GM19043 (cell line): Measurements from ENCODE around the gene SLC51B.
A peak's percentile ranks its signal among the peaks of the same experiment; 100 is the strongest.
"Not testable (repeated sequence)": the region's sequence is repeated elsewhere in the genome, so short reads cannot be mapped to it uniquely, and the experiment has no call there.

Experiments
- ATAC-seq: cut with Tn5 transposase; IDR thresholded peaks from one replicate; pipeline ENCODE4 v1.9.1; 2021; ENCODE audit warnings: low read depth; ENCODE audit not compliant: unreplicated experiment

The SLC51B gene

GRCh38 chr15:65040461-65040860, 4.7 kb upstream of the SLC51B start:
- no peak for ATAC-seq

- ATAC-seq, result no peak
Measured at GRCh38 chr15:65041787-65042186, 3.4 kb upstream of the SLC51B start.

- ATAC-seq, result no peak
Measured at GRCh38 chr15:65042776-65043327, 2.3 kb upstream of the SLC51B start.

- not testable (repeated sequence) for ATAC-seq
Measured at GRCh38 chr15:65044218-65044617, 969 bp upstream of the SLC51B start.

GRCh38 chr15:65048241-65048640, 3.1 kb downstream of the SLC51B start:
- no peak for ATAC-seq

- ATAC-seq, result peak; percentile 87
Measured at GRCh38 chr15:65049418-65049840, 4.2 kb downstream of the SLC51B start.

GRCh38 chr15:65050270-65050669, 5.1 kb downstream of the SLC51B start:
- ATAC-seq, result no peak

GRCh38 chr15:65051266-65051665, 6.1 kb downstream of the SLC51B start:
- ATAC-seq, result no peak

GRCh38 chr15:65052956-65053355, 7.8 kb downstream of the SLC51B start:
- no peak for ATAC-seq

GRCh38 chr15:65054333-65055200, 9.4 kb downstream of the SLC51B start:
- no peak for ATAC-seq

- no peak for ATAC-seq
Measured at GRCh38 chr15:65055201-65055870, 10.1 kb downstream of the SLC51B start.

GRCh38 chr15:65056106-65056505, 10.9 kb downstream of the SLC51B start:
- ATAC-seq, result no peak

- ATAC-seq, result no peak
Measured at GRCh38 chr15:65056868-65057548, 11.8 kb downstream of the SLC51B start.

- no peak for ATAC-seq
Measured at GRCh38 chr15:65057549-65057940, 12.4 kb downstream of the SLC51B start.

GRCh38 chr15:65058394-65059368, 13.5 kb downstream of the SLC51B start:
- ATAC-seq, result no peak

- ATAC-seq, result no peak
Measured at GRCh38 chr15:65059369-65059750, 14.2 kb downstream of the SLC51B start.

- no peak for ATAC-seq
Measured at GRCh38 chr15:65059931-65060596, 14.9 kb downstream of the SLC51B start.

- ATAC-seq, result no peak
Measured at GRCh38 chr15:65060641-65061397, 15.6 kb downstream of the SLC51B start.

GRCh38 chr15:65062061-65062460, 16.9 kb downstream of the SLC51B start:
- no peak for ATAC-seq
